Fibroblast of peridontal ligament (primary cell): ENCODE measurements around the gene PRR20B.
"Not testable (repeated sequence)": the region's sequence is repeated elsewhere in the genome, so short reads cannot be mapped to it uniquely, and the experiment has no call there.

ENCODE experiments used
- DNase-seq: peaks from one replicate; pipeline ENCODE4 v3.0.0-alpha.2; 2010; ENCODE audit errors: extremely low read depth

PRR20B gene

DNA sequence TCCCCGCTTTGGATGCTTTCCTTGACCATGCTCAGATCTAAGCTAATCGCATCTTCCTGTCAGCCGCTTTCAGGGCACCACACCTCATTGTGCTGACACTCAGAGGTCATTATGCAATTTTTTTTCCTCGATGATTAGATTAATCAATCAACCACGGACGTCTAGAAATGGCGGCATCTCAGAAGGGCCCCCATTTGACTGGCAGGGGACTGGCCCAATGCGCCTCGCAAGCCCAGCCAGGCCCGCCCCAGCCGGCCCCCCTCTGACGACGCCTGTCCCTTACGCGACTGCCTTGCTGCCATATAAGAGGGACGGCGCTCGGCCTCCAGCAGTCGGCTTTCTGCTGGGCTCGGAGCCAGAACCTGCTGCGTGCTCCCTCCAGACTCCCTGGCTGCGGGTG lies at the start of gene PRR20B:
Gene PRR20B (plus strand): TSS at position 301 of the 400 bp plus-strand sequence. CDS start 387 bp downstream, outside the sequence.
- not testable (repeated sequence) for DNase-seq

DNA sequence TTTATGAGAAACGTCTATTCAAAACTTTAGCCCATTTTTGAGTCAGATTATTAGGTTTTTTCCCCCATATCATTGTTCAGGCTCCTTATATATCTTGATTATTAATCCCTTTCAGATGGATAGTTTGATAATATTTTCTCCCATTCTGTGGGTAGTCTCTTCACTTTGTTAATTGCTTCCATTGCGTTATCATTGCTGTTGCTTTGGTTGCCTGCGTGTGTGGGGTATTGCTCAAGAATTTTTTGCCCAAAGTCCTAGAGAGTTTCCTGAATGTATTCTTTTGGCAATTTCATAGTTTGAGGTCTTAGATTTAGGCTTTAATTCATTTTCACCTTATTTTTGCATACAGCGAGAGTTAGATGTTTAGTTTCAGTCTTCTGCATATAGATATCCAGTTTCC lies 32.3 kb upstream of the PRR20B start:
- DNase-seq: no peak

DNA sequence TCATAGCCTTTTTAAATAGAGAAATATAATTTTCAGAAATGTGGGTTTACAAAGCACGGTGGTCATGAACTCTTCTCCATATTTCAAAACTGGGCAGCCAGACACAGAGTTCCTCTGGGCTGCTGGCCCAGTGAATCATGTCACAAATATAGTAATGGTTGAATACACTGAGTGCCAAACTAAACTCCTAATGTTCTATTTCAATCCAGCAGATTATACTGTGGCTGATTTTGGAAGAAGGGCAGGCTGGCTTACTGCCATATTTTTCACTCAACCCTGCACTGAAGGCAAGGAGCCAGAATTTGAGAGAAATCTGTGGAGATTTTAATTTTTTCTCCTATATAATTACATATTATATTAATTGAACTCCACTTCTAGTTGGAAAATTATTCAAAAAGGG lies 23.6 kb upstream of the PRR20B start:
- no peak for DNase-seq

DNA sequence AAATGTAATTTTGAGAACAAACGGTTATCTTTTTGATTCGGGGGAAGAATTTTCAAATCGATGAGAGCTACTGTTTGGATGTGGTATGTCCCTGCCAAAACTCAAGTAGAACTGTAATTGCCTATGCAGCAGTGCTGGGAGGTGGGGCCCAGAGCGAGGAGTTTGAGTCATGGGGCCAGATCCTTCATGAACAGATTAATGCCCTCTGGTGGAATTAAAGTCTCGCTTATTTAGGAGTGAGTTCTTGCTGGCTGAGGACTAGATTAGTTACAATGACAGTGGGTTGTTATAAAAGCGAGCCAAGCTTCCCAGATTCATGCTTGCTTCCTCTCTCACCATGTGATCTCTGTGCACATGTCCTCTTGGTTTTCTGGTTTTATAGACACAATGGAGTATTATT lies 18.4 kb upstream of the PRR20B start:
- no peak for DNase-seq

DNA sequence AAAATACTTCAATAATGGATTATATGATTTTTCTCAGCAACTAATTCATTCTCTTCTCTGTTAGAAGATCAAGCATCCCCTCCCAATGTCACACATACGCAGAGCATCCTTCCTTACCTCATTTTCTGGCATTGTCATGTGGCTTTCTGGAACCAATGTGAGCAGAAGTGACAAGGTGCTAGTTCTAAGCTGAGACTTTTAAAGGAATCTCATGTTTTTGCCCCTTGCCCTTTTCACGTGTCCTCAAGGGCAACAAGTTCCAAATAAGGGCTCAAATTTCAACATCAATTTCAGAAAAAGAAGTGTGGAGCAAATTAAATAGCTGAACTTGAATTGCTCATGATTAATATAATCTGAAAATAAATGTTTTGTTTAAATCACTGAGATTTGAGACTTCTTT lies 11.2 kb upstream of the PRR20B start:
- DNase-seq: no peak

DNA sequence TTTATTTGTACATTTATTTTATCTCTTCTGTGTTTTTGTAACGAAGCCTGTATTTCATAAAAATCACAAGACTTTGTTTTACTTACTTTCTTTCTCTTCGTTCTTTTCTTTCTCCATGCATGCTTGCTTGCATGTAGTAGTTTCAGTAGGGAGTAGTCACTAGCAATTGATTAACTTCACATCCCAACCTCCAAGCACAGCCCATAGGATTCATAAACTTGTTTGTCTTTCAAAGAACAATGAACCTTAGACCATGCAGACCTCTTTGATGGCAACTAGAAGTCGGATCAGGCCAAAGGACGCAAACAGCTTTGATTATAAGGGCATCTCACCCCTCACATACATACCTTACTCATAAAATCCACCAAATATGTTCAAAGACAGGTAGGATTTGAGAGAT lies 9.7 kb upstream of the PRR20B start:
- no peak for DNase-seq

DNA sequence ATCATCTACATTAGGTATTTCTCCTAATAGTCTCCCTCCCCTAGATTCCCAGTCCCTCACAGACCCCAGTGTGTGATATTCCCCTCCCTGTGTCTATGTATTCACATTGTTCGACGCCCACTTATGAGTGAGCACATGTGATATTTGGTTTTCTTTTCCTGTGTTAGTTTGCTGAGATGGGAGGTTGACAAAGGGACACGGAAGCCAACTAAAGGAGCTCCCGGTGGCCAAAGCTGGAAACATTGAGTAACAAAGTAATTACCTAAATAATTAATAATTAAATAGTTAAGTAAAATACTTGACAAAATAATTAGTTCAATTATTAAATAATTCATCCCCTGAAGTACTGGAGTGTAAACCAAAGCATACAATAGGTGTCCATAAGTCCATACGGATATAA lies 8.3 kb upstream of the PRR20B start:
- DNase-seq: no peak

DNA sequence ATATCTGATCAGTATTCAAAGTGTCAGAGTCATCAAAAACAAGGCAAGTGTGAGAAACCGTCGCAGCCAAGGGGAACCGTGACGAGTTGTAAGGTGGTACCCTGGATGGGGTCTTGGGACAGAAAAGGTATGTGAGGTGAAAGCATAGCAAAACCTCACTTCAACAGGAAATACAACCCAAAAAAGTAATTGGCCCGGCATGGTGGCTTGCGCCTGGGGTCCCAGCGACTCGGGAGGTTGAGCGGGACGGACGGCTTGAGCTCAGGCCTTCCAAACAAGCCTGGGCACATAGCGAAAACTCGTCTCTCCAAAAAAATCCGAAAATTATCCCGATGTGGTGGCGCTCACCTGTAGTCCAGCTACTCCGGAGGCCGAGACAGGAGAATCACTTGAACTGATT lies 7.5 kb upstream of the PRR20B start:
- DNase-seq: not testable (repeated sequence)

DNA sequence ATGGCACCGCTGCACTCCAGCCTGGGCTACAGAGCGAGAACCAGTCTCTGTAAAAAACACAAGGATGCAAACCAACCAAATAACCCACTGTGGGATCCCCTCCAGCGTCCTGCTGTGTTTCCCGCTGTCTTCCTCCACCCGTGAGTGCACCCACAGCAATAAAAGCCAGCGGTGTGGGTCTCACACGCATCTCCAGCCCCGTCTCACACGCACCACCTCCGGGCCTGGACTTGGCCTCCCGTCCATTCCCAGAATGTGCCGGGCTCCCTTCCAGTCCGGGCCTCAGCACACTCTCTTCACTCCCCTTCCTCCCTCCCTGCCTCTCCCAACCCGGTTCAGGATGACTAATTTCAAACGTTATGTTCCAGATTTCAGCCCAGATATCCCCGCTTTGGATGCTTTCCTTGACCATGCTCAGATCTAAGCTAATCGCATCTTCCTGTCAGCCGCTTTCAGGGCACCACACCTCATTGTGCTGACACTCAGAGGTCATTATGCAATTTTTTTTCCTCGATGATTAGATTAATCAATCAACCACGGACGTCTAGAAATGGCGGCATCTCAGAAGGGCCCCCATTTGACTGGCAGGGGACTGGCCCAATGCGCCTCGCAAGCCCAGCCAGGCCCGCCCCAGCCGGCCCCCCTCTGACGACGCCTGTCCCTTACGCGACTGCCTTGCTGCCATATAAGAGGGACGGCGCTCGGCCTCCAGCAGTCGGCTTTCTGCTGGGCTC lies 6.9 kb upstream of the PRR20B start, which contains the start of gene PRR20A:
Gene PRR20A (plus strand): TSS at position 684 of the 734 bp plus-strand sequence. CDS start 387 bp downstream, outside the sequence.
- DNase-seq: not testable (repeated sequence)

DNA sequence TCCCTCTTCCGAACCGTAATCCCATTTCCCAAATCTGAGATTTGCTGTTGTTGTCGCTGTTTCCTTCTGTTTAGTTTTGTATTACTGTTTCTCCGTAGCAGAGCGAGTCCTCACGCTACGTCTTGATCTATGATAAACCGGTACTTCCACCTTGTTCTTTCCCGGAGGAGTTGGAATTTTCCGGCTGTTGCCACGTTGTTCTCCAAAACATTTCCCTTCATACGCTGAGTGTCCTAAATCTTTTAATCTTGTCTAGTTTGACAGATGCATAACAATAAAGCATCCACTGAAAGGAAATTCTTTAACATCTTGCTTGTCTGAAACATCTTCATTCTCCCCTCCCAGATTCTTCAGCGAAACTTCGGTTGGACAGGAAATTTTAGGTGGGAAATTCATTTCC lies 818 bp downstream of the PRR20B start:
- not testable (repeated sequence) for DNase-seq

DNA sequence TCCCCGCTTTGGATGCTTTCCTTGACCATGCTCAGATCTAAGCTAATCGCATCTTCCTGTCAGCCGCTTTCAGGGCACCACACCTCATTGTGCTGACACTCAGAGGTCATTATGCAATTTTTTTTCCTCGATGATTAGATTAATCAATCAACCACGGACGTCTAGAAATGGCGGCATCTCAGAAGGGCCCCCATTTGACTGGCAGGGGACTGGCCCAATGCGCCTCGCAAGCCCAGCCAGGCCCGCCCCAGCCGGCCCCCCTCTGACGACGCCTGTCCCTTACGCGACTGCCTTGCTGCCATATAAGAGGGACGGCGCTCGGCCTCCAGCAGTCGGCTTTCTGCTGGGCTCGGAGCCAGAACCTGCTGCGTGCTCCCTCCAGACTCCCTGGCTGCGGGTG lies 6.5 kb downstream of the PRR20B start, which contains the start of gene PRR20C:
Gene PRR20C (plus strand): TSS at position 301 of the 400 bp plus-strand sequence. CDS start 387 bp downstream, outside the sequence.
- DNase-seq: not testable (repeated sequence)

DNA sequence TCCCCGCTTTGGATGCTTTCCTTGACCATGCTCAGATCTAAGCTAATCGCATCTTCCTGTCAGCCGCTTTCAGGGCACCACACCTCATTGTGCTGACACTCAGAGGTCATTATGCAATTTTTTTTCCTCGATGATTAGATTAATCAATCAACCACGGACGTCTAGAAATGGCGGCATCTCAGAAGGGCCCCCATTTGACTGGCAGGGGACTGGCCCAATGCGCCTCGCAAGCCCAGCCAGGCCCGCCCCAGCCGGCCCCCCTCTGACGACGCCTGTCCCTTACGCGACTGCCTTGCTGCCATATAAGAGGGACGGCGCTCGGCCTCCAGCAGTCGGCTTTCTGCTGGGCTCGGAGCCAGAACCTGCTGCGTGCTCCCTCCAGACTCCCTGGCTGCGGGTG lies 13.0 kb downstream of the PRR20B start, which contains the start of gene PRR20D:
Gene PRR20D (plus strand): TSS at position 301 of the 400 bp plus-strand sequence. CDS start 387 bp downstream, outside the sequence.
- not testable (repeated sequence) for DNase-seq

DNA sequence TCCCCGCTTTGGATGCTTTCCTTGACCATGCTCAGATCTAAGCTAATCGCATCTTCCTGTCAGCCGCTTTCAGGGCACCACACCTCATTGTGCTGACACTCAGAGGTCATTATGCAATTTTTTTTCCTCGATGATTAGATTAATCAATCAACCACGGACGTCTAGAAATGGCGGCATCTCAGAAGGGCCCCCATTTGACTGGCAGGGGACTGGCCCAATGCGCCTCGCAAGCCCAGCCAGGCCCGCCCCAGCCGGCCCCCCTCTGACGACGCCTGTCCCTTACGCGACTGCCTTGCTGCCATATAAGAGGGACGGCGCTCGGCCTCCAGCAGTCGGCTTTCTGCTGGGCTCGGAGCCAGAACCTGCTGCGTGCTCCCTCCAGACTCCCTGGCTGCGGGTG lies 19.6 kb downstream of the PRR20B start, which contains the start of gene PRR20E:
Gene PRR20E (plus strand): TSS at position 301 of the 400 bp plus-strand sequence. CDS start 387 bp downstream, outside the sequence.
- DNase-seq: not testable (repeated sequence)

DNA sequence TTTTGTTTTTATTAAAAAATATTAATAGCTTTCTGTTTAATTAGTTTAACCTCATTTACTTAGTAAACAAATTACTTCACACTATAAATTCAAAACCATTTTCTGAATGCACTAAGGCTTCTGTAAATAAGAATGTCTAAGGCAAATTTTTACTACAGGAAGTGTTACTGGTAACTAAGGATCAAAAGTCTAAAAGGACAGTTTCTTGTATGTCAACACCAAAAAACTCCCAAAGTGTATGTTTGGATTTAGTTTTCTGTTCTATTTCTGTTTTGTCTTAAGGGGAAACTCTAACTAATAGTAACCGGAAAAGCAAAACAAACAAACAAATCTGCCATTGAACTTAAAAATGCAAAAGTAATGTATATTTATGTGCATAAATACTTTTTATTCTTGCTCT lies 44.4 kb downstream of the PRR20B start:
- no peak for DNase-seq
